SK-N-SH treated with all-trans-retinoic acid at 6 μM for 48 hours (cell line): ENCODE data around the gene DCD.
"Not testable (repeated sequence)": the region's sequence is repeated elsewhere in the genome, so short reads cannot be mapped to it uniquely, and the experiment has no call there.

Source experiments
- ATAC-seq: fragments of 200-7000 bp; cut with Tn5 transposase; 3 replicates; pipeline ENCODE4 v1.9.1; 2020; ENCODE audit warnings: mild to moderate bottlenecking, moderate library complexity
- ARNTL ChIP-seq: fragments of 450-650 bp; formaldehyde crosslinking; IDR thresholded peaks from 2 replicates; pipeline ENCODE4 v1.5.0; 2020; ENCODE audit warnings: low read depth, mild to moderate bottlenecking, moderate library complexity, borderline replicate concordance
- BACH2 ChIP-seq: fragments of 250-450 bp; sonication (Bioruptor Pico); IDR thresholded peaks from 2 replicates; pipeline ENCODE4 v1.9.0; 2021; ENCODE audit warnings: mild to moderate bottlenecking, borderline replicate concordance
- CREB5 ChIP-seq: fragments of 250-450 bp; sonication (Bioruptor Pico); IDR thresholded peaks from 2 replicates; pipeline ENCODE4 v1.5.1; 2020; ENCODE audit warnings: low read depth, mild to moderate bottlenecking, moderate library complexity
- CSDC2 ChIP-seq: fragments of 250-450 bp; sonication (Bioruptor Pico); IDR thresholded peaks from 2 replicates; pipeline ENCODE4 v1.5.0; 2020; ENCODE audit warnings: mild to moderate bottlenecking, moderate library complexity
- CSRNP3 ChIP-seq: fragments of 250-450 bp; sonication (Bioruptor Pico); IDR thresholded peaks from 2 replicates; pipeline ENCODE4 v1.5.1; 2021; ENCODE audit warnings: mild to moderate bottlenecking, moderate library complexity
- ESRRG ChIP-seq: fragments of 250-450 bp; sonication (Bioruptor Pico); IDR thresholded peaks from 2 replicates; pipeline ENCODE4 v1.6.1; 2021; ENCODE audit warnings: mild to moderate bottlenecking
- GLIS3 ChIP-seq: fragments of 250-450 bp; sonication (Bioruptor Pico); IDR thresholded peaks from 2 replicates; pipeline ENCODE4 v1.5.0; 2020; ENCODE audit warnings: mild to moderate bottlenecking, moderate library complexity
- ISL1 ChIP-seq: fragments of 250-450 bp; sonication (Bioruptor Pico); IDR thresholded peaks from 2 replicates; pipeline ENCODE4 v2.1.2; 2022; ENCODE audit warnings: mild to moderate bottlenecking, moderate library complexity
- OSR1 ChIP-seq: fragments of 250-450 bp; sonication (Bioruptor Pico); IDR thresholded peaks from 2 replicates; pipeline ENCODE4 v1.8.0; 2022; ENCODE audit warnings: moderate library complexity, mild to moderate bottlenecking, inconsistent platforms
- PATZ1 ChIP-seq: fragments of 250-450 bp; sonication (Bioruptor Pico); IDR thresholded peaks from 2 replicates; pipeline ENCODE4 v1.8.0; 2020; ENCODE audit warnings: mild to moderate bottlenecking, moderate library complexity, borderline replicate concordance
- POU6F1 ChIP-seq: fragments of 250-450 bp; sonication (Bioruptor Pico); IDR thresholded peaks from 2 replicates; pipeline ENCODE4 v1.8.0; 2021; ENCODE audit warnings: low read depth, mild to moderate bottlenecking, moderate library complexity, borderline replicate concordance
- PPARA ChIP-seq: fragments of 250-450 bp; sonication (Bioruptor Pico); IDR thresholded peaks from 2 replicates; pipeline ENCODE4 v1.5.0; 2020; ENCODE audit warnings: mild to moderate bottlenecking, borderline replicate concordance
- RARB ChIP-seq: fragments of 250-450 bp; sonication (Bioruptor Pico); IDR thresholded peaks from 2 replicates; pipeline ENCODE4 v1.8.0; 2021; ENCODE audit warnings: mild to moderate bottlenecking, moderate library complexity
- SNAI2 ChIP-seq: fragments of 250-450 bp; sonication (Bioruptor Pico); IDR thresholded peaks from 2 replicates; pipeline ENCODE4 v1.5.0; 2020; ENCODE audit warnings: mild to moderate bottlenecking, moderate library complexity
- TCF4 ChIP-seq: fragments of 250-450 bp; sonication (Bioruptor Pico); IDR thresholded peaks from 2 replicates; pipeline ENCODE4 v1.8.0; 2021; ENCODE audit warnings: mild to moderate bottlenecking, moderate library complexity, borderline replicate concordance
- TOX ChIP-seq: fragments of 250-450 bp; sonication (Bioruptor Pico); IDR thresholded peaks from 2 replicates; pipeline ENCODE4 v1.8.0; 2021; ENCODE audit warnings: mild to moderate bottlenecking, moderate library complexity, borderline replicate concordance
- ZC3H10 ChIP-seq: fragments of 250-450 bp; sonication (Bioruptor Pico); IDR thresholded peaks from 2 replicates; pipeline ENCODE4 v1.5.1; 2021; ENCODE audit warnings: mild to moderate bottlenecking, moderate library complexity
- ZFP3 ChIP-seq: fragments of 250-450 bp; sonication (Bioruptor Pico); IDR thresholded peaks from 2 replicates; pipeline ENCODE4 v1.5.0; 2020; ENCODE audit warnings: mild to moderate bottlenecking, moderate library complexity
- ZFP30 ChIP-seq: fragments of 450-650 bp; formaldehyde crosslinking; IDR thresholded peaks from 2 replicates; pipeline ENCODE4 v1.5.0; 2022; ENCODE audit warnings: mild to moderate bottlenecking, moderate library complexity
- ZNF565 ChIP-seq: fragments of 450-650 bp; formaldehyde crosslinking; conservative IDR thresholded peaks from 2 replicates; pipeline ENCODE4 v1.5.0; 2020; ENCODE audit warnings: low read depth, mild to moderate bottlenecking, moderate library complexity
- ZNF70 ChIP-seq: fragments of 450-650 bp; formaldehyde crosslinking; IDR thresholded peaks from 2 replicates; pipeline ENCODE4 v1.5.0; 2020; ENCODE audit warnings: mild to moderate bottlenecking, moderate library complexity

Gene DCD

GRCh38 chr12:54649825-54650224 lies 1.7 kb upstream of the DCD start:
- TF ChIP-seq ZC3H10 (CRISPR knock-in tag), result no peak
- TF ChIP-seq CSDC2 (CRISPR knock-in tag), result no peak
- ATAC-seq, result no peak

GRCh38 chr12:54641554-54641953 lies 6.6 kb downstream of the DCD start:
- TF ChIP-seq ZFP30 (no peak), ZFP3 (no peak), GLIS3 (CRISPR knock-in tag) (no peak), RARB (no peak), ZC3H10 (CRISPR knock-in tag) (no peak), OSR1 (CRISPR knock-in tag) (no peak), ZNF565 (CRISPR knock-in tag) (no peak)
- no peak for ATAC-seq

GRCh38 chr12:54641089-54641488 lies 7.1 kb downstream of the DCD start:
- no peak for TF ChIP-seq ISL1
- no peak for TF ChIP-seq PPARA (CRISPR knock-in tag)
- TF ChIP-seq ZC3H10 (CRISPR knock-in tag), result no peak
- no peak for TF ChIP-seq ZNF565 (CRISPR knock-in tag)
- TF ChIP-seq ZFP3, result no peak
- TF ChIP-seq RARB, result no peak
- TF ChIP-seq TCF4 (CRISPR knock-in tag), result no peak
- no peak for TF ChIP-seq CREB5 (CRISPR knock-in tag)
- TF ChIP-seq CSRNP3 (CRISPR knock-in tag), result no peak
- ATAC-seq, result no peak

GRCh38 chr12:54639112-54639511 lies 9.1 kb downstream of the DCD start:
- ATAC-seq, result not testable (repeated sequence)

- TF ChIP-seq CSDC2 (CRISPR knock-in tag) (no peak), BACH2 (CRISPR knock-in tag) (no peak), RARB (no peak), ZFP3 (no peak), SNAI2 (CRISPR knock-in tag) (no peak), PPARA (CRISPR knock-in tag) (no peak), ISL1 (no peak), ZNF565 (CRISPR knock-in tag) (no peak), ARNTL (CRISPR knock-in tag) (no peak), GLIS3 (CRISPR knock-in tag) (no peak), OSR1 (CRISPR knock-in tag) (no peak), ZFP30 (no peak), ZC3H10 (CRISPR knock-in tag) (no peak)
- TF ChIP-seq, all 23 proteins: peak for 0
- no peak for ATAC-seq
Observed at GRCh38 chr12:54634795-54635194, 13.4 kb downstream of the DCD start, which contains the start of gene LACRT. TSS of gene LACRT (minus strand) at chr12:54634895. CDS start at chr12:54634841, 54 bp downstream.

GRCh38 chr12:54631988-54632728 lies 16.0 kb downstream of the DCD start:
- TF ChIP-seq CREB5 (CRISPR knock-in tag) (no peak), PPARA (CRISPR knock-in tag) (no peak), POU6F1 (CRISPR knock-in tag) (no peak), ESRRG (CRISPR knock-in tag) (no peak), ZNF565 (CRISPR knock-in tag) (no peak), RARB (no peak), OSR1 (CRISPR knock-in tag) (no peak), CSDC2 (CRISPR knock-in tag) (no peak), GLIS3 (CRISPR knock-in tag) (no peak), ZNF70 (no peak), ZC3H10 (CRISPR knock-in tag) (no peak), TCF4 (CRISPR knock-in tag) (no peak), PATZ1 (no peak), TOX (no peak), ZFP3 (no peak)
- no peak for ATAC-seq
